HCT116 (cell line): ENCODE data around the gene FABP1.

ENCODE experiments used
- CEBPB ChIP-seq: IDR thresholded peaks from 2 replicates; pipeline ENCODE4 v1.6.1; 2012; ENCODE audit warnings: low read depth
- ELF1 ChIP-seq: IDR thresholded peaks from 2 replicates; pipeline ENCODE4 v1.6.1; 2012; ENCODE audit warnings: low read depth, borderline replicate concordance
- EZH2 ChIP-seq: fragments of 200-600 bp; sonication (generic); IDR thresholded peaks from 2 replicates; pipeline ENCODE4 v1.6.1; 2017; ENCODE audit warnings: antibody characterized with exemption, mixed run types
- MAX ChIP-seq: IDR thresholded peaks from 2 replicates; pipeline ENCODE4 v1.6.1; 2012
- POLR2A ChIP-seq: IDR thresholded peaks from 2 replicates; pipeline ENCODE4 v1.7.0; 2011; ENCODE audit warnings: borderline replicate concordance; ENCODE audit not compliant: insufficient read depth, insufficient read length; ENCODE audit errors: extremely low read depth
- SIN3A ChIP-seq: IDR thresholded peaks from 2 replicates; pipeline ENCODE4 v1.6.1; 2012; ENCODE audit warnings: low read depth
- TF ChIP-seq, protein P1 (sequence below), 3 experiments: fragments of 200-600 bp in 1 of 3; sonication (generic) in 1 of 3; IDR thresholded peaks in 2 of 3; conservative IDR thresholded peaks in 1 of 3; 2 replicates each; pipeline ENCODE4 v1.5.1; 2012 to 2017; ENCODE audit warnings: low read depth in 2 of 3, low read length in 2 of 3, antibody characterized with exemption in 1 of 3, borderline replicate concordance in 1 of 3, control low read depth in 1 of 3, mild to moderate bottlenecking in 1 of 3, mixed read lengths in 1 of 3, mixed run types in 1 of 3, moderate library complexity in 1 of 3; ENCODE audit not compliant: insufficient read depth in 1 of 3

GRCh38 chr2:88137833-88138232 lies 10.0 kb upstream of the FABP1 start:
- TF ChIP-seq EZH2 = no peak
- TF ChIP-seq ELF1 = no peak
- TF ChIP-seq CEBPB = no peak
- TF ChIP-seq, protein P1, sequence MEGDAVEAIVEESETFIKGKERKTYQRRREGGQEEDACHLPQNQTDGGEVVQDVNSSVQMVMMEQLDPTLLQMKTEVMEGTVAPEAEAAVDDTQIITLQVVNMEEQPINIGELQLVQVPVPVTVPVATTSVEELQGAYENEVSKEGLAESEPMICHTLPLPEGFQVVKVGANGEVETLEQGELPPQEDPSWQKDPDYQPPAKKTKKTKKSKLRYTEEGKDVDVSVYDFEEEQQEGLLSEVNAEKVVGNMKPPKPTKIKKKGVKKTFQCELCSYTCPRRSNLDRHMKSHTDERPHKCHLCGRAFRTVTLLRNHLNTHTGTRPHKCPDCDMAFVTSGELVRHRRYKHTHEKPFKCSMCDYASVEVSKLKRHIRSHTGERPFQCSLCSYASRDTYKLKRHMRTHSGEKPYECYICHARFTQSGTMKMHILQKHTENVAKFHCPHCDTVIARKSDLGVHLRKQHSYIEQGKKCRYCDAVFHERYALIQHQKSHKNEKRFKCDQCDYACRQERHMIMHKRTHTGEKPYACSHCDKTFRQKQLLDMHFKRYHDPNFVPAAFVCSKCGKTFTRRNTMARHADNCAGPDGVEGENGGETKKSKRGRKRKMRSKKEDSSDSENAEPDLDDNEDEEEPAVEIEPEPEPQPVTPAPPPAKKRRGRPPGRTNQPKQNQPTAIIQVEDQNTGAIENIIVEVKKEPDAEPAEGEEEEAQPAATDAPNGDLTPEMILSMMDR (IDR thresholded peaks at IDR 0.05 in 2 of 3, conservative IDR thresholded peaks at IDR 0.05 in 1 of 3; ENCODE audit: borderline replicate concordance in 1 of 3, insufficient read depth in 1 of 3, low read depth in 2 of 3, low read length in 2 of 3) = no peak
- TF ChIP-seq MAX = no peak
- TF ChIP-seq POLR2A = no peak
- no peak for TF ChIP-seq SIN3A
